Measurements from ENCODE around the gene KAT7. TPM values are rescaled to one million over a fixed set of nuclear protein-coding genes. Genes with fewer than 3 reads are reported as not detected.

Gene KAT7
- total and polyA plus RNA-seq, 5 donors from 2014 or later: 37.0 to 207 (median 49.0) TPM

- DNase-seq: no peak
- Histone ChIP-seq H3K36me3 (ENCODE audit: control insufficient read depth, insufficient read depth, low read length) (no peaks in the 10 kb centered on the region), H3K27me3 (ENCODE audit: control insufficient read depth, insufficient read depth, low read length) (no peaks in the 10 kb centered on the region), H3K4me3 (ENCODE audit: low read depth, low read length) (no peak overlapping the region), H3K9me3 (ENCODE audit: control insufficient read depth in 2 of 2, low read length in 2 of 2) (no peaks in the 10 kb centered on the region), H3K4me1 (ENCODE audit: control insufficient read depth, insufficient read depth, low read length, poor library complexity, severe bottlenecking) (no peaks in the 10 kb centered on the region), H3K27ac (ENCODE audit: insufficient read depth, low read length, poor library complexity, severe bottlenecking) (no peak overlapping the region)
- Mint-ChIP-seq H3K36me3 (peaks cover 10% of the 10 kb centered on the region), H3K27me3 (peaks cover 23% of the 10 kb centered on the region), H3K9me3 (no peaks in the 10 kb centered on the region), H3K4me3 (no peak overlapping the region), H3K4me1 (peaks cover 0 to 3% (median under 1%) of the 10 kb centered on the region in 4 donors), H3K27ac (no peak overlapping the region)
- no peak for ATAC-seq (ENCODE audit: low read depth in 2 of 2)
Observed at GRCh38 chr17:49866882-49867413, 78.5 kb downstream of the KAT7 start.

GRCh38 chr17:49869038-49869374, 80.5 kb downstream of the KAT7 start:
- peak overlapping the region in 1 of 3 donors; percentile 62 for H3K27ac Mint-ChIP-seq
- no peaks in the 10 kb centered on the region for H3K27me3 ChIP-seq (ENCODE audit: control insufficient read depth, insufficient read depth, low read length)
- no peak overlapping the region for H3K4me3 ChIP-seq (ENCODE audit: low read depth, low read length)
- H3K4me3 Mint-ChIP-seq: no peak overlapping the region
- peaks cover 10% of the 10 kb centered on the region for H3K36me3 Mint-ChIP-seq
- no peaks in the 10 kb centered on the region for H3K36me3 ChIP-seq (ENCODE audit: control insufficient read depth, insufficient read depth, low read length)
- no peaks in the 10 kb centered on the region for H3K9me3 Mint-ChIP-seq
- peaks cover 22% of the 10 kb centered on the region for H3K27me3 Mint-ChIP-seq
- DNase-seq (no peak), ATAC-seq (ENCODE audit: low read depth in 2 of 2) (no peak)
- H3K9me3 ChIP-seq (ENCODE audit: control insufficient read depth in 2 of 2, low read length in 2 of 2): no peaks in the 10 kb centered on the region
- peaks cover 11% of the 10 kb centered on the region for H3K4me1 ChIP-seq (ENCODE audit: control insufficient read depth, insufficient read depth, low read length, poor library complexity, severe bottlenecking)
- peaks cover 0 to 20% (median 12%) of the 10 kb centered on the region in 4 donors for H3K4me1 Mint-ChIP-seq
- H3K27ac ChIP-seq (ENCODE audit: insufficient read depth, low read length, poor library complexity, severe bottlenecking): no peak overlapping the region

- Histone ChIP-seq H3K27ac (ENCODE audit: insufficient read depth, low read length, poor library complexity, severe bottlenecking) (no peak overlapping the region), H3K4me3 (ENCODE audit: low read depth, low read length) (no peak overlapping the region), H3K27me3 (ENCODE audit: control insufficient read depth, insufficient read depth, low read length) (no peaks in the 10 kb centered on the region), H3K36me3 (ENCODE audit: control insufficient read depth, insufficient read depth, low read length) (no peaks in the 10 kb centered on the region), H3K9me3 (ENCODE audit: control insufficient read depth in 2 of 2, low read length in 2 of 2) (no peaks in the 10 kb centered on the region), H3K4me1 (ENCODE audit: control insufficient read depth, insufficient read depth, low read length, poor library complexity, severe bottlenecking) (peaks cover 11% of the 10 kb centered on the region)
- Mint-ChIP-seq H3K36me3 (peaks cover 10% of the 10 kb centered on the region), H3K4me3 (no peak overlapping the region), H3K27me3 (peaks cover 21% of the 10 kb centered on the region), H3K9me3 (no peaks in the 10 kb centered on the region), H3K4me1 (peaks cover 0 to 24% (median 14%) of the 10 kb centered on the region in 4 donors), H3K27ac (no peak overlapping the region)
- ATAC-seq (ENCODE audit: low read depth in 2 of 2) (no peak), DNase-seq (no peak)
Observed at GRCh38 chr17:49870298-49870697, 81.8 kb downstream of the KAT7 start.

- Histone ChIP-seq H3K27me3 (ENCODE audit: control insufficient read depth, insufficient read depth, low read length) (no peaks in the 10 kb centered on the region), H3K9me3 (ENCODE audit: control insufficient read depth in 2 of 2, low read length in 2 of 2) (no peaks in the 10 kb centered on the region), H3K27ac (ENCODE audit: insufficient read depth, low read length, poor library complexity, severe bottlenecking) (no peak overlapping the region), H3K36me3 (ENCODE audit: control insufficient read depth, insufficient read depth, low read length) (no peaks in the 10 kb centered on the region), H3K4me1 (ENCODE audit: control insufficient read depth, insufficient read depth, low read length, poor library complexity, severe bottlenecking) (peaks cover 11% of the 10 kb centered on the region), H3K4me3 (ENCODE audit: low read depth, low read length) (no peak overlapping the region)
- DNase-seq (no peak), ATAC-seq (ENCODE audit: low read depth in 2 of 2) (no peak)
- Mint-ChIP-seq H3K4me1 (peaks cover 0 to 24% (median 14%) of the 10 kb centered on the region in 4 donors), H3K9me3 (no peaks in the 10 kb centered on the region), H3K27me3 (peaks cover 24% of the 10 kb centered on the region), H3K36me3 (peaks cover 10% of the 10 kb centered on the region), H3K27ac (no peak overlapping the region), H3K4me3 (no peak overlapping the region)
Observed at GRCh38 chr17:49871211-49871610, 82.7 kb downstream of the KAT7 start.

- Histone ChIP-seq H3K27ac (ENCODE audit: insufficient read depth, low read length, poor library complexity, severe bottlenecking) (no peak overlapping the region), H3K4me1 (ENCODE audit: control insufficient read depth, insufficient read depth, low read length, poor library complexity, severe bottlenecking) (peaks cover 11% of the 10 kb centered on the region), H3K9me3 (ENCODE audit: control insufficient read depth in 2 of 2, low read length in 2 of 2) (no peaks in the 10 kb centered on the region), H3K36me3 (ENCODE audit: control insufficient read depth, insufficient read depth, low read length) (no peaks in the 10 kb centered on the region), H3K27me3 (ENCODE audit: control insufficient read depth, insufficient read depth, low read length) (peaks cover 2% of the 10 kb centered on the region), H3K4me3 (ENCODE audit: low read depth, low read length) (no peak overlapping the region)
- no peak for DNase-seq
- Mint-ChIP-seq H3K27me3 (peaks cover 30% of the 10 kb centered on the region), H3K36me3 (peaks cover 5% of the 10 kb centered on the region), H3K4me3 (peak overlapping the region in 1 of 4 donors; percentile 24), H3K27ac (no peak overlapping the region), H3K9me3 (no peaks in the 10 kb centered on the region), H3K4me1 (peaks cover 0 to 24% (median 14%) of the 10 kb centered on the region in 4 donors)
- peak in 1 of 2 donors; percentile 29 for ATAC-seq (ENCODE audit: low read depth in 2 of 2)
Observed at GRCh38 chr17:49872754-49873377, 84.4 kb downstream of the KAT7 start.

- ATAC-seq (ENCODE audit: low read depth in 2 of 2) (no peak), DNase-seq (no peak)
- H3K4me3 ChIP-seq (ENCODE audit: low read depth, low read length): no peak overlapping the region
- peak overlapping the region in 1 of 4 donors; percentile 41 for H3K4me3 Mint-ChIP-seq
- H3K9me3 ChIP-seq (ENCODE audit: control insufficient read depth in 2 of 2, low read length in 2 of 2): no peaks in the 10 kb centered on the region
- no peaks in the 10 kb centered on the region for H3K36me3 ChIP-seq (ENCODE audit: control insufficient read depth, insufficient read depth, low read length)
- peaks cover 32% of the 10 kb centered on the region for H3K27me3 Mint-ChIP-seq
- no peak overlapping the region for H3K27ac Mint-ChIP-seq
- peaks cover 11% of the 10 kb centered on the region for H3K4me1 ChIP-seq (ENCODE audit: control insufficient read depth, insufficient read depth, low read length, poor library complexity, severe bottlenecking)
- H3K27ac ChIP-seq (ENCODE audit: insufficient read depth, low read length, poor library complexity, severe bottlenecking): no peak overlapping the region
- peaks cover 4% of the 10 kb centered on the region for H3K36me3 Mint-ChIP-seq
- H3K9me3 Mint-ChIP-seq: no peaks in the 10 kb centered on the region
- peaks cover 2% of the 10 kb centered on the region for H3K27me3 ChIP-seq (ENCODE audit: control insufficient read depth, insufficient read depth, low read length)
- H3K4me1 Mint-ChIP-seq: peaks cover 0 to 24% (median 14%) of the 10 kb centered on the region in 4 donors
Observed at GRCh38 chr17:49873466-49873865, 85.0 kb downstream of the KAT7 start.

- DNase-seq (no peak), ATAC-seq (ENCODE audit: low read depth in 2 of 2) (no peak)
- H3K4me1 ChIP-seq (ENCODE audit: control insufficient read depth, insufficient read depth, low read length, poor library complexity, severe bottlenecking): peaks cover 11% of the 10 kb centered on the region
- Mint-ChIP-seq H3K27ac (no peak overlapping the region), H3K4me1 (peaks cover 0 to 24% (median 14%) of the 10 kb centered on the region in 4 donors), H3K36me3 (no peaks in the 10 kb centered on the region), H3K4me3 (no peak overlapping the region), H3K27me3 (peaks cover 29% of the 10 kb centered on the region), H3K9me3 (no peaks in the 10 kb centered on the region)
- H3K27ac ChIP-seq (ENCODE audit: insufficient read depth, low read length, poor library complexity, severe bottlenecking): no peak overlapping the region
- peaks cover 2% of the 10 kb centered on the region for H3K27me3 ChIP-seq (ENCODE audit: control insufficient read depth, insufficient read depth, low read length)
- H3K4me3 ChIP-seq (ENCODE audit: low read depth, low read length): no peak overlapping the region
- no peaks in the 10 kb centered on the region for H3K9me3 ChIP-seq (ENCODE audit: control insufficient read depth in 2 of 2, low read length in 2 of 2)
- no peaks in the 10 kb centered on the region for H3K36me3 ChIP-seq (ENCODE audit: control insufficient read depth, insufficient read depth, low read length)
Observed at GRCh38 chr17:49873926-49874325, 85.4 kb downstream of the KAT7 start.

GRCh38 chr17:49874911-49875310, 86.4 kb downstream of the KAT7 start:
- no peaks in the 10 kb centered on the region for H3K9me3 ChIP-seq (ENCODE audit: control insufficient read depth in 2 of 2, low read length in 2 of 2)
- DNase-seq: no peak
- ATAC-seq (ENCODE audit: low read depth in 2 of 2): no peak
- H3K4me1 ChIP-seq (ENCODE audit: control insufficient read depth, insufficient read depth, low read length, poor library complexity, severe bottlenecking): peaks cover 11% of the 10 kb centered on the region
- no peaks in the 10 kb centered on the region for H3K36me3 Mint-ChIP-seq
- H3K4me3 Mint-ChIP-seq: no peak overlapping the region
- H3K4me3 ChIP-seq (ENCODE audit: low read depth, low read length): no peak overlapping the region
- peaks cover 34% of the 10 kb centered on the region for H3K27me3 Mint-ChIP-seq
- H3K27ac ChIP-seq (ENCODE audit: insufficient read depth, low read length, poor library complexity, severe bottlenecking): no peak overlapping the region
- H3K36me3 ChIP-seq (ENCODE audit: control insufficient read depth, insufficient read depth, low read length): no peaks in the 10 kb centered on the region
- H3K27me3 ChIP-seq (ENCODE audit: control insufficient read depth, insufficient read depth, low read length): peaks cover 2% of the 10 kb centered on the region
- H3K9me3 Mint-ChIP-seq: no peaks in the 10 kb centered on the region
- peaks cover 0 to 24% (median 14%) of the 10 kb centered on the region in 4 donors for H3K4me1 Mint-ChIP-seq
- H3K27ac Mint-ChIP-seq: no peak overlapping the region

All from CD4-positive, CD25-positive, alpha-beta regulatory T cell (primary cell).